MM.1S (cell line): ENCODE measurements around the gene NGB.

Experiments used
- DNase-seq: peaks from one replicate; pipeline ENCODE4 v3.0.0-alpha.2; 2015
- H2AFZ ChIP-seq: fragments of 300-600 bp; sonication (generic); 2 replicates; pipeline ENCODE4 v1.6.0; 2016; ENCODE audit warnings: antibody characterized with exemption, low read length
- H3F3A ChIP-seq: fragments of 300-600 bp; sonication (generic); 2 replicates; pipeline ENCODE4 v1.6.1; 2016; ENCODE audit warnings: mild to moderate bottlenecking, antibody characterized with exemption, low read length, moderate library complexity, mixed read lengths; ENCODE audit not compliant: insufficient read depth
- H3K27ac ChIP-seq: fragments of 300-600 bp; sonication (generic); 2 replicates; pipeline ENCODE4 v1.5.1; 2016; ENCODE audit warnings: mild to moderate bottlenecking, low read length
- H3K27me3 ChIP-seq: fragments of 300-600 bp; sonication (generic); replicated peaks from 2 replicates; pipeline ENCODE4 v1.6.0; 2016; ENCODE audit warnings: low read length; ENCODE audit not compliant: insufficient read depth
- H3K36me3 ChIP-seq: fragments of 300-600 bp; sonication (generic); replicated peaks from 2 replicates; pipeline ENCODE4 v1.6.1; 2016; ENCODE audit warnings: mild to moderate bottlenecking, low read length, mixed read lengths; ENCODE audit not compliant: insufficient read depth
- H3K4me1 ChIP-seq: fragments of 300-600 bp; sonication (generic); 2 replicates; pipeline ENCODE4 v1.6.1; 2016; ENCODE audit warnings: low read length, mixed read lengths
- H3K4me2 ChIP-seq: fragments of 300-600 bp; sonication (generic); 2 replicates; pipeline ENCODE4 v1.6.0; 2016; ENCODE audit warnings: low read depth, low read length
- H3K4me3 ChIP-seq: fragments of 300-600 bp; sonication (generic); 2 replicates; pipeline ENCODE4 v1.5.1; 2016; ENCODE audit warnings: low read length, mixed read lengths
- H3K79me2 ChIP-seq: fragments of 300-600 bp; sonication (generic); 2 replicates; pipeline ENCODE4 v1.6.1; 2016; ENCODE audit warnings: mixed run types, low read length, mixed read lengths
- H3K9ac ChIP-seq: fragments of 300-600 bp; sonication (generic); 2 replicates; pipeline ENCODE4 v1.6.1; 2016; ENCODE audit warnings: low read length, mixed read lengths
- H3K9me2 ChIP-seq: fragments of 300-600 bp; sonication (generic); replicated peaks from 2 replicates; pipeline ENCODE4 v1.6.1; 2016; ENCODE audit warnings: mild to moderate bottlenecking, low read length, mixed read lengths; ENCODE audit not compliant: insufficient read depth
- H3K9me3 ChIP-seq: fragments of 300-600 bp; sonication (generic); replicated peaks from 2 replicates; pipeline ENCODE4 v1.6.1; 2016; ENCODE audit warnings: mild to moderate bottlenecking, low read length, mixed read lengths; ENCODE audit not compliant: insufficient read depth
- H4K20me1 ChIP-seq: fragments of 300-600 bp; sonication (generic); 2 replicates; pipeline ENCODE4 v1.6.1; 2016; ENCODE audit warnings: mild to moderate bottlenecking, low read length, moderate library complexity, mixed read lengths; ENCODE audit not compliant: insufficient read depth
- EZH2 ChIP-seq: fragments of 300-600 bp; sonication (generic); optimal IDR thresholded peaks from 2 replicates; pipeline ENCODE3; 2017; ENCODE audit warnings: low read depth, mild to moderate bottlenecking, antibody characterized with exemption, low read length, mixed read lengths
- EZH2phosphoT487 ChIP-seq: fragments of 300-600 bp; sonication (generic); IDR thresholded peaks from 2 replicates; pipeline ENCODE4 v1.6.1; 2018; ENCODE audit warnings: antibody characterized with exemption, low read length
- TF ChIP-seq, protein P1 (sequence below): fragments of 300-600 bp; sonication (generic); IDR thresholded peaks from 2 replicates; pipeline ENCODE4 v1.5.1; 2016; ENCODE audit warnings: antibody characterized with exemption, low read length, mixed read lengths

The NGB gene

DNA sequence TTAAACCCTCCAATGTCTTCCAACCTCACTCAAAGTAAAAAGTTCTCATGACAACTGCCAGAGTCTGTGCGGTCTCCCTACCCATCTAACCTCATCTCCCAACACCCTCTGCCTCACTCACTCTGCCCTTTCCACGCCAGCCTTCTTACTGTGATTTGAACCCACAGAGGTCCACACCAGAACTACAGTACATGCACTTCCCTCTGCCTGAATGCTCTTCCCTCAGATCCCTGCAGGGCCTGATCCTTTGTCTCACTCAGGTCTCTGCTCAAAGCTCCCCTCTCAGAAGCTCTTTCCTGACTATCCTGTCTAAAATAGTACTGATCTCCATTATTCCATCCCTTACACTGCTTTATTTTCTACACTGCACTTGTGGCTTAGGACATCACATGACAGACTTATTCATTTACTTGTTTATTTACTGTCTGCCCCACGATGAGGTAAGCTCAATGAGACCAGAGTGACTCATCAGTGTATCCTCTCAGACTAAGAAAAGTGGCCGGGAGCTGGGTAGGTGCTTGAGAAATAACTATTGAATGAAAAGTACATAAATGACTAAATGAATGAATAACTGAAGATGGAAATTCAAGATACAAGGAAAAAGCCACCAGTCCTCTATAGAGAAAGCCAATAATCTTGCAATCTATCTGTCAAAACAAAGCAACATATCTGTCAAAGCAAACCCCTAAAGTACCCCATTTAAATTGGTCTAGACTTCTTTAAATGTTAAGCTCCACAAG lies 32.6 kb upstream of the NGB start:
- Histone ChIP-seq H3K4me2 (no peak overlapping the region), H3K4me1 (no peaks in the 10 kb centered on the region), H3K9me2 (no peaks in the 10 kb centered on the region), H3K27me3 (no peaks in the 10 kb centered on the region), H3F3A (no peaks in the 10 kb centered on the region), H3K9ac (no peak overlapping the region), H3K36me3 (no peaks in the 10 kb centered on the region), H3K4me3 (no peak overlapping the region), H2AFZ (no peak overlapping the region), H3K79me2 (no peaks in the 10 kb centered on the region), H4K20me1 (no peaks in the 10 kb centered on the region), H3K9me3 (no peaks in the 10 kb centered on the region), H3K27ac (no peak overlapping the region)
- TF ChIP-seq, protein P1, sequence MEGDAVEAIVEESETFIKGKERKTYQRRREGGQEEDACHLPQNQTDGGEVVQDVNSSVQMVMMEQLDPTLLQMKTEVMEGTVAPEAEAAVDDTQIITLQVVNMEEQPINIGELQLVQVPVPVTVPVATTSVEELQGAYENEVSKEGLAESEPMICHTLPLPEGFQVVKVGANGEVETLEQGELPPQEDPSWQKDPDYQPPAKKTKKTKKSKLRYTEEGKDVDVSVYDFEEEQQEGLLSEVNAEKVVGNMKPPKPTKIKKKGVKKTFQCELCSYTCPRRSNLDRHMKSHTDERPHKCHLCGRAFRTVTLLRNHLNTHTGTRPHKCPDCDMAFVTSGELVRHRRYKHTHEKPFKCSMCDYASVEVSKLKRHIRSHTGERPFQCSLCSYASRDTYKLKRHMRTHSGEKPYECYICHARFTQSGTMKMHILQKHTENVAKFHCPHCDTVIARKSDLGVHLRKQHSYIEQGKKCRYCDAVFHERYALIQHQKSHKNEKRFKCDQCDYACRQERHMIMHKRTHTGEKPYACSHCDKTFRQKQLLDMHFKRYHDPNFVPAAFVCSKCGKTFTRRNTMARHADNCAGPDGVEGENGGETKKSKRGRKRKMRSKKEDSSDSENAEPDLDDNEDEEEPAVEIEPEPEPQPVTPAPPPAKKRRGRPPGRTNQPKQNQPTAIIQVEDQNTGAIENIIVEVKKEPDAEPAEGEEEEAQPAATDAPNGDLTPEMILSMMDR: no peak
- TF ChIP-seq EZH2phosphoT487: no peak
- no peak for TF ChIP-seq EZH2
- DNase-seq: no peak

DNA sequence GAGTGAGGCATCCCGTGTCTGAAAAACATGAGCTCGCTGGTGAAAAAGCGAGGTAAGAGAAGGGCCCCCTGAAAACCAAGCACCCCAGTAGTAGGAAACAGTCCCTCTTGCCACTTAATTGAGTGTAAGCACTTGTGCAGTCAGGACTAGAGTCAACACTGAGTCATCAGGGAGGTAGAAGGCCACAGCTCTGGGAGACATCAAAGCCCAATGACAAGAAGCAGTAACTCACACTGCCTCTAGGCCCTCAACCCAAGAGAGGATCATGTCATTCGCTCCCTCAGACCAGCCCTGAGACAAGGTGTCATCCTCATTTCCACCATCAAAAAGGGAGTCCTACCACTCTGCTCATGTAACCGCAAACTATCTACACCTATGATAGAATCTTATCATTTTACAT lies 31.9 kb upstream of the NGB start:
- no peak overlapping the region for H3K4me3 ChIP-seq
- H3K79me2 ChIP-seq: no peaks in the 10 kb centered on the region
- H3K27ac ChIP-seq: no peak overlapping the region
- H3K9ac ChIP-seq: no peak overlapping the region
- H3K9me3 ChIP-seq: no peaks in the 10 kb centered on the region
- H3K4me1 ChIP-seq: no peaks in the 10 kb centered on the region
- no peaks in the 10 kb centered on the region for H3F3A ChIP-seq
- H3K36me3 ChIP-seq: no peaks in the 10 kb centered on the region
- no peaks in the 10 kb centered on the region for H4K20me1 ChIP-seq
- no peak for DNase-seq
- H3K27me3 ChIP-seq: no peaks in the 10 kb centered on the region
- H3K4me2 ChIP-seq: no peak overlapping the region
- H3K9me2 ChIP-seq: no peaks in the 10 kb centered on the region
- no peak overlapping the region for H2AFZ ChIP-seq
- TF ChIP-seq EZH2phosphoT487: no peak
- TF ChIP-seq EZH2: no peak
- TF ChIP-seq, protein P1: no peak

DNA sequence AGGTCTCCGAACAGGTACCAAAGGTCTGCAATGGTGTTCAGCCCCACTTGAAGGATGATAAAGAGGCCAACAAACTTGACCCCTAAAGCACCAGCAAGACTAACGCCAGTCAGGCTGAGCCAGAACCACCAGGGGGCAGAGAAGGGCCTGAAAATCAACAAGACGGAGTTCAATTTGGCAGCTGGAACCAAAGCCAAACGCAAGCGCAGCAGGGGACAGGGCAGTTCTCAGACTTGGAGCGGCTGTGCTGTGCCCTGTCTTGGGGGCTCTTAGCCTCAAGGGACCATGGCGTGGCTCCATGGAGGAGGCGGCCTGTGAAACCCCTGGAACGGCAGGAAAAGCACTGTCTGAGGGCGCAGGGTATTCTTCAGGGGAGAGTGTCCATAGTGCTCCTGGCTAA lies 30.1 kb upstream of the NGB start:
- no peaks in the 10 kb centered on the region for H3K4me1 ChIP-seq
- no peaks in the 10 kb centered on the region for H3K79me2 ChIP-seq
- H3K4me3 ChIP-seq: no peak overlapping the region
- no peaks in the 10 kb centered on the region for H3K9me2 ChIP-seq
- H4K20me1 ChIP-seq: no peaks in the 10 kb centered on the region
- H3K27me3 ChIP-seq: no peaks in the 10 kb centered on the region
- H3F3A ChIP-seq: no peaks in the 10 kb centered on the region
- H3K4me2 ChIP-seq: no peak overlapping the region
- no peak for TF ChIP-seq EZH2phosphoT487
- TF ChIP-seq, protein P1: peak; percentile 33
- no peak for DNase-seq
- no peaks in the 10 kb centered on the region for H3K36me3 ChIP-seq
- H3K9ac ChIP-seq: no peak overlapping the region
- no peaks in the 10 kb centered on the region for H3K9me3 ChIP-seq
- no peak overlapping the region for H3K27ac ChIP-seq
- H2AFZ ChIP-seq: no peak overlapping the region
